Central memory CD4-positive, alpha-beta T cell (primary cell): ENCODE data around the gene CAP2.

ENCODE experiments used
- DNase-seq: peaks from one replicate; pipeline ENCODE4 v3.0.0; 2022
- total RNA-seq, 3 experiments: gene quantifications; one replicate each; lab custom pipeline; 2026; lab: John Stamatoyannopoulos, UW

The CAP2 gene
- 0 reads per million in 3 experiments for total RNA-seq

- DNase-seq = no peak
Measured at GRCh38 chr6:17392978-17393891, at the start of gene CAP2. CAP2 (plus strand) TSS chr6:17393595; CDS start chr6:17421556, 27,961 bp downstream.

GRCh38 chr6:17347012-17347411, 46.4 kb upstream of the CAP2 start:
- no peak for DNase-seq

GRCh38 chr6:17349427-17349826, 44.0 kb upstream of the CAP2 start:
- DNase-seq = no peak

- DNase-seq = no peak
Measured at GRCh38 chr6:17352302-17352701, 41.1 kb upstream of the CAP2 start.

- DNase-seq = no peak
Measured at GRCh38 chr6:17353440-17354175, 39.8 kb upstream of the CAP2 start.

- no peak for DNase-seq
Measured at GRCh38 chr6:17354700-17355403, 38.5 kb upstream of the CAP2 start.

- DNase-seq = no peak
Measured at GRCh38 chr6:17355404-17355774, 38.0 kb upstream of the CAP2 start.

GRCh38 chr6:17358515-17358914, 34.9 kb upstream of the CAP2 start:
- no peak for DNase-seq

GRCh38 chr6:17360564-17360963, 32.8 kb upstream of the CAP2 start:
- no peak for DNase-seq

- DNase-seq = no peak
Measured at GRCh38 chr6:17361013-17361412, 32.4 kb upstream of the CAP2 start.

GRCh38 chr6:17365961-17366360, 27.4 kb upstream of the CAP2 start:
- no peak for DNase-seq

- DNase-seq = no peak
Measured at GRCh38 chr6:17367868-17368267, 25.5 kb upstream of the CAP2 start.

- no peak for DNase-seq
Measured at GRCh38 chr6:17381424-17382147, 11.8 kb upstream of the CAP2 start.

GRCh38 chr6:17385660-17386059, 7.7 kb upstream of the CAP2 start:
- DNase-seq = no peak

- no peak for DNase-seq
Measured at GRCh38 chr6:17388365-17388764, 5.0 kb upstream of the CAP2 start.

- no peak for DNase-seq
Measured at GRCh38 chr6:17389274-17389847, 4.0 kb upstream of the CAP2 start.

GRCh38 chr6:17390276-17390675, 3.1 kb upstream of the CAP2 start:
- DNase-seq = no peak

- DNase-seq = no peak
Measured at GRCh38 chr6:17391976-17392375, 1.4 kb upstream of the CAP2 start.

GRCh38 chr6:17393892-17394631, 667 bp downstream of the CAP2 start:
- DNase-seq = no peak

- no peak for DNase-seq
Measured at GRCh38 chr6:17395112-17395511, 1.7 kb downstream of the CAP2 start.

GRCh38 chr6:17396256-17396655, 2.9 kb downstream of the CAP2 start:
- no peak for DNase-seq
